PC-3 (cell line): ENCODE measurements around the gene MYRFL.

Experiments used
- CTCF ChIP-seq: fragments of 300-600 bp; sonication (generic); conservative IDR thresholded peaks from 2 replicates; pipeline ENCODE4 v1.5.1; 2017; ENCODE audit warnings: antibody characterized with exemption, low read depth, mild to moderate bottlenecking, low read length
- EZH2 ChIP-seq: fragments of 300-600 bp; sonication (generic); IDR thresholded peaks from one replicate; pipeline ENCODE4 v1.6.1; 2017; ENCODE audit warnings: antibody characterized with exemption, mild to moderate bottlenecking, low read length; ENCODE audit not compliant: unreplicated experiment
- EZH2phosphoT487 ChIP-seq: fragments of 300-600 bp; sonication (generic); IDR thresholded peaks from 2 replicates; pipeline ENCODE4 v1.6.1; 2018; ENCODE audit warnings: mild to moderate bottlenecking, antibody characterized with exemption, low read length, borderline replicate concordance

- TF ChIP-seq CTCF (peak; percentile 49), EZH2 (no peak), EZH2phosphoT487 (no peak)
Measured at GRCh38 chr12:69880571-69880970, 55.5 kb downstream of the MYRFL start.
